Large intestine (tissue), 3 donors: Measurements from ENCODE around the gene TP53. TPM values are rescaled to one million over a fixed set of nuclear protein-coding genes. Genes with fewer than 3 reads are reported as not detected.
"Not testable (repeated sequence)": the region's sequence is repeated elsewhere in the genome, so short reads cannot be mapped to it uniquely, and the experiment has no call there.

Source experiments
- DNase-seq, 2 donors: peaks; one replicate each; pipeline versions ENCODE4 v3.0.0 to v3.0.0-alpha.2; 2013
- H3K27ac ChIP-seq: one replicate; pipeline ENCODE4 v1.5.1; 2013; ENCODE audit warnings: low read length
- H3K27me3 ChIP-seq: 2 replicates; pipeline ENCODE4 v1.6.1; 2013; ENCODE audit warnings: low read length; ENCODE audit not compliant: control insufficient read depth, insufficient read depth
- H3K36me3 ChIP-seq: 2 replicates; pipeline ENCODE4 v1.6.1; 2013; ENCODE audit warnings: low read length; ENCODE audit not compliant: control insufficient read depth, insufficient read depth
- H3K4me1 ChIP-seq: one replicate; pipeline ENCODE4 v1.6.1; 2013; ENCODE audit warnings: low read length; ENCODE audit not compliant: control insufficient read depth, insufficient read depth
- H3K4me3 ChIP-seq: one replicate; pipeline ENCODE4 v1.5.1; 2013; ENCODE audit warnings: low read length
- H3K9me3 ChIP-seq: one replicate; pipeline ENCODE4 v1.6.1; 2013; ENCODE audit warnings: mild to moderate bottlenecking, low read depth, low read length, moderate library complexity; ENCODE audit not compliant: control insufficient read depth
- WGBS: methylation state at CpG from one replicate; pipeline ENCODE4 v1.1.5; 2013; ENCODE audit warnings: low lambda C conversion rate; ENCODE audit not compliant: insufficient coverage; 5-methylcytosine and 5-hydroxymethylcytosine counted together
- polyA plus RNA-seq: library from polyadenylated mRNA; unstranded; fragments of 120-200 nt; gene quantifications from one replicate; pipeline ENCODE4 v1.2.1, GENCODE V29; 2013

TP53 gene
- polyA plus RNA-seq, 1 donor = 49.7 TPM

DNA sequence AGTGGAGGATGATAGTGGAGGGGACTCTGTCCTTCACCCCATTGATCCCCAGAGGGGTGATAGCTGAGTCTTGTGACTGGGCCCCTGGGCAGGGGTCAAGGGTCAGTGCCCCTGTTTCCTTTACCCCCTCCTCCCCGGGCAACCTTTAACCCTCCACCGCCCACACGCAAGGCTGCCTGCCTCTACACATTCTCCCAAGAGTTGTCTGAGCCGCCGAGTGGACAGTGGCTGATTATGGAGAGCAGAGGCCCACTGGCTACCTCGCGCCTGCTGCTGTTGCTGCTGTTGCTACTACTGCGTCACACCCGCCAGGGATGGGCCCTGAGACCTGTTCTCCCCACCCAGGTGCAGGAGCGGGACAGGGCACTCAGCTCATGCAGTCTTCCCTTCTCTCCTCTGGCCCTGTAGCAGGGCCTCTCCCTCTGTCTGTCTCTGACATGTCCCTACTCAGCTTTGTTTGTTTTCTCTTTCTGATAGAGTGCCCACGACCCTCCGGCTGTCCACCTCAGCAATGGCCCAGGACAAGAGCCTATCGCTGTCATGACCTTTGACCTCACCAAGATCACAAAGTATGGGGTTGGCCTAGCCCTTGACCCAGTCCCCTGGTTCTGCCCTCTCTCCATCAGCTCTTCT, 57.2 kb downstream of the TP53 start, which contains the start of gene SHBG:
SHBG (plus strand) TSS at position 197 of the 633 bp plus-strand sequence; CDS start at position 235, 38 bp downstream.
- Histone ChIP-seq H3K9me3 (no peaks in the 10 kb centered on the region), H3K4me3 (no peak within 1 kb of the TSS), H3K36me3 (peaks cover 8% of the 10 kb centered on the region), H3K27me3 (no peaks in the 10 kb centered on the region), H3K4me1 (peaks cover 58% of the 10 kb centered on the region), H3K27ac (peak within 1 kb of the TSS; percentile 80)
- no CpG with 5 or more reads among the region's 13 CpGs for WGBS
- peak; percentile 69 to 84 for DNase-seq

GRCh38 chr17:7627250-7628121, 59.8 kb downstream of the TP53 start, which contains the start of gene SAT2:
Gene SAT2, minus strand, starts transcription at chr17:7627821. Its CDS starts 186 bp downstream, at chr17:7627635.
- Histone ChIP-seq H3K27me3 (no peaks in the 10 kb centered on the region), H3K4me3 (peak within 1 kb of the TSS; percentile 85), H3K27ac (peak within 1 kb of the TSS; percentile 97), H3K4me1 (peaks cover 53% of the 10 kb centered on the region), H3K36me3 (peaks cover 8% of the 10 kb centered on the region), H3K9me3 (no peaks in the 10 kb centered on the region)
- DNase-seq = peak; percentile 96 to 97
- whole genome bisulfite sequencing = no CpG with 5 or more reads among the region's 54 CpGs

GRCh38 chr17:7626956-7627249, 60.4 kb downstream of the TP53 start:
- Histone ChIP-seq H3K27ac (peak overlapping the region; percentile 97), H3K4me3 (peak overlapping the region; percentile 85), H3K27me3 (no peaks in the 10 kb centered on the region), H3K9me3 (no peaks in the 10 kb centered on the region), H3K4me1 (peaks cover 47% of the 10 kb centered on the region), H3K36me3 (peaks cover 8% of the 10 kb centered on the region)
- WGBS = no CpG with 5 or more reads among the region's 6 CpGs
- peak in 1 of 2 donors; percentile 63 for DNase-seq

DNA sequence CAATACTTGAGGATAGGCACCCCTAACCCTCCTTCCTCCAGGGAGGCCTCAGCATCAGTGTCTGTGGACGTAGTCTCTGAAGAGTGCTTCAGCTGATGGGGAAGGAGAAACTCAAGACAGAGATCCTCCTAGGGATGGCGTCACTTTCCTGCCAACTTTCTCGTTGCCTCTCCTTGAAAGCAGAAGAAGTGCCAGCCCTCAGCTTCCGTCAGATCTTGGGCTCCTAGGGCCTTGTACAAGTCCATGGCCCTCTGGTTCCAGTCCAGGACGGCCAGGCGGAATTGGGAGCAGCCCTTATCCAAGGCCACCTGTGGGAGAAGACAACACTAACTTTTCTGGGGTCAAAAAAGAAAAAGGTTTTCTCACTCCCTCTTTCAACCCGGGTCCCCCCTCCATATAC, 61.0 kb downstream of the TP53 start:
- Histone ChIP-seq H3K27ac (peak overlapping the region; percentile 97), H3K36me3 (peaks cover 8% of the 10 kb centered on the region), H3K4me3 (peak overlapping the region; percentile 85), H3K27me3 (no peaks in the 10 kb centered on the region), H3K4me1 (peaks cover 41% of the 10 kb centered on the region), H3K9me3 (no peaks in the 10 kb centered on the region)
- 100% methylated on average over 1 of the region's 7 CpGs for WGBS
- peak in 1 of 2 donors; percentile 50 for DNase-seq

DNA sequence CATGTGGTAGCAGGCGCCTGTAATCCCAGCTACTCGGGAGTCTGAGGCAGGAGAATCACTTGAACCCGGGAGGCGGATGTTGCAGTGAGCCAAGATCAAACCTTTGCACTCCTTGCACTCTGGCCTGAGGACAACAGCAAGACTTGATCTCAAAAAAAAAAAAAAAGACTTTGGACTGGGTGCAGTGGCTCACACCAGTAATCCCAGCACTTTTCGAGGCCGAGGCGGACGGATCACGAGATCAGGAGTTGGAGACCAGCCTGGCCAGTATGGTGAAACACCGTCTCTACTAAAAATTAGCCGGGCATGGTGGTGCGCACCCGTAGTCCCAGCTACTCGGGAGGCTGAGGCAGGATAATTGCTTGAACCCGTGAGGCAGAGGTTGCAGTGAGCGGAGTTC, 61.5 kb downstream of the TP53 start:
- not testable (repeated sequence) for H3K9me3 ChIP-seq, H3K36me3 ChIP-seq, H3K27me3 ChIP-seq
- WGBS = no CpG with 5 or more reads among the region's 16 CpGs
- peak overlapping the region; percentile 97 for H3K27ac ChIP-seq
- H3K4me1 ChIP-seq = peaks cover 35% of the 10 kb centered on the region
- H3K4me3 ChIP-seq = peak overlapping the region; percentile 85
- peak; percentile 74 to 82 for DNase-seq

DNA sequence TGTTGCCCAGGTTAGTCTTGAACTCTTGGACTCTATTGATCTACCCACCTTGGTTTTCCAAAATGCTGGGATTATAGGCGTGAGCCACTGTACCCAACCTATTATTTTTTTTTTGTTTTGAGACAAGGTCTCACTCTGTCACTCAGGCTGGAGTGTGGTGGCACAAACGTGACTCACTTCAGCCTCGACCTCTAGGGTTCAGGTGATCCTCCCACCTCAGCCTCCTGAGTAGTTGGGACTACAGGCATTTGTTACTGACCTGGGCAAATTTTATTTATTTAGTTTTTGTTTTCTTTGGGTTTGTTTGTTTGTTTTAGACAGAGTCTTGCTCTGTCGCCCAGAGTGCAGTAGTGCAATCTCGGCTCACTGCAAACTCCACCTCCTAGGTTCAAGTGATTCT, 63.6 kb downstream of the TP53 start:
- no peak overlapping the region for H3K27ac ChIP-seq
- no peaks in the 10 kb centered on the region for H3K27me3 ChIP-seq
- no peak for DNase-seq
- WGBS = no CpG with 5 or more reads among the region's 5 CpGs
- peaks cover 20% of the 10 kb centered on the region for H3K4me1 ChIP-seq
- H3K36me3 ChIP-seq = peaks cover 8% of the 10 kb centered on the region
- no peak overlapping the region for H3K4me3 ChIP-seq
- H3K9me3 ChIP-seq = no peaks in the 10 kb centered on the region

DNA sequence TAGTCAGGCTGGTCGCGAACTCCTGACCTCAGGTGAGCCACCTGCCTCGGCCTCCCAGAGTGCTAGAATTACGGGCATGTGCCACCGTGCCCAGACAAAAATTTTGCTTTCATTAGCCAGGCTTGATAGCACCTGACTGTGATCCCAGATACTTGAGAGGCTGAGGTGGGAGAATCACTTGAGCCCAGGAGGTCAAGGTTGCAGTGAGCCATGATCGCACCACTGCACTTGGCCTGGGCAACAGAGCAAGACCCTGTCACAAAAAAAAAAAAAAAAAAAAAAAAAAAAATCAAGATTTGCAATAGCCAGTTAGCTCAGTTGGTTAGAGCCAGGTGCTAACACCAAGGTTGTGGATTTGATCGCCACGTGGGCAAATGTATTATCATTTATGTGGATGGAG, 66.5 kb downstream of the TP53 start:
- Histone ChIP-seq H3K9me3 (no peaks in the 10 kb centered on the region), H3K36me3 (no peaks in the 10 kb centered on the region), H3K27ac (no peak overlapping the region), H3K27me3 (no peaks in the 10 kb centered on the region), H3K4me1 (peaks cover 6% of the 10 kb centered on the region), H3K4me3 (no peak overlapping the region)
- no peak for DNase-seq
- no CpG with 5 or more reads among the region's 8 CpGs for WGBS

- Histone ChIP-seq H3K27me3 (no peaks in the 10 kb centered on the region), H3K27ac (no peak overlapping the region), H3K4me1 (peaks cover 3% of the 10 kb centered on the region), H3K9me3 (no peaks in the 10 kb centered on the region), H3K4me3 (no peak overlapping the region), H3K36me3 (no peaks in the 10 kb centered on the region)
- DNase-seq = no peak
- 100% methylated on average over 3 of the region's 5 CpGs for WGBS
Observed at GRCh38 chr17:7618608-7619007, 68.7 kb downstream of the TP53 start.

Other genes with a start within 250 kb of the TP53 start
- 1.3 TPM for gene FGF11, start 248.0 kb downstream of the TP53 start, polyA plus RNA-seq
- 7.4 TPM for gene CHRNB1, start 242.4 kb downstream of the TP53 start, polyA plus RNA-seq
- 65.6 TPM for gene ZBTB4, start 207.9 kb downstream of the TP53 start, polyA plus RNA-seq
- gene SLC35G6, start 206.0 kb downstream of the TP53 start, polyA plus RNA-seq = 0.52 TPM
- gene POLR2A, start 203.1 kb downstream of the TP53 start, polyA plus RNA-seq = 98.7 TPM
- gene TNFSF12, start 138.4 kb downstream of the TP53 start, polyA plus RNA-seq = 32.7 TPM
- 23.4 TPM for gene TNFSF13, start 128.7 kb downstream of the TP53 start, polyA plus RNA-seq
- 47.7 TPM for gene SENP3, start 125.6 kb downstream of the TP53 start, polyA plus RNA-seq
- gene CD68, start 107.9 kb downstream of the TP53 start, polyA plus RNA-seq = 512 TPM
- 105 TPM for gene MPDU1, start 103.6 kb downstream of the TP53 start, polyA plus RNA-seq
- 2.0 TPM for gene SOX15, start 97.4 kb downstream of the TP53 start, polyA plus RNA-seq
- 28.2 TPM for gene FXR2, start 72.6 kb downstream of the TP53 start, polyA plus RNA-seq
- 327 TPM for gene SAT2, start 59.7 kb downstream of the TP53 start, polyA plus RNA-seq
- 23.6 TPM for gene SHBG, start 57.4 kb downstream of the TP53 start, polyA plus RNA-seq
- gene ATP1B2, start 36.6 kb downstream of the TP53 start, polyA plus RNA-seq = 4.8 TPM
- 7.9 TPM for gene WRAP53, start 987 bp upstream of the TP53 start, polyA plus RNA-seq
- gene EFNB3, start 17.7 kb upstream of the TP53 start, polyA plus RNA-seq = 7.4 TPM
- 0.09 TPM for gene DNAH2, start 30.3 kb upstream of the TP53 start, polyA plus RNA-seq
- gene KDM6B, start 146.7 kb upstream of the TP53 start, polyA plus RNA-seq = 24.9 TPM
- gene TMEM88, start 167.6 kb upstream of the TP53 start, polyA plus RNA-seq = 10.4 TPM
- gene NAA38, start 170.1 kb upstream of the TP53 start, polyA plus RNA-seq = 50.7 TPM
- gene CYB5D1, start 170.5 kb upstream of the TP53 start, polyA plus RNA-seq = 13.8 TPM
- 73.8 TPM for gene CHD3, start 201.3 kb upstream of the TP53 start, polyA plus RNA-seq
- 3.7 TPM for gene RNF227, start 228.8 kb upstream of the TP53 start, polyA plus RNA-seq
- gene KCNAB3, start 242.4 kb upstream of the TP53 start, polyA plus RNA-seq = 5.3 TPM
- gene TRAPPC1, start 244.5 kb upstream of the TP53 start, polyA plus RNA-seq = 101 TPM
- 30.1 TPM for gene CNTROB, start 244.7 kb upstream of the TP53 start, polyA plus RNA-seq